Measurements from ENCODE around the gene JPH4.

DNA sequence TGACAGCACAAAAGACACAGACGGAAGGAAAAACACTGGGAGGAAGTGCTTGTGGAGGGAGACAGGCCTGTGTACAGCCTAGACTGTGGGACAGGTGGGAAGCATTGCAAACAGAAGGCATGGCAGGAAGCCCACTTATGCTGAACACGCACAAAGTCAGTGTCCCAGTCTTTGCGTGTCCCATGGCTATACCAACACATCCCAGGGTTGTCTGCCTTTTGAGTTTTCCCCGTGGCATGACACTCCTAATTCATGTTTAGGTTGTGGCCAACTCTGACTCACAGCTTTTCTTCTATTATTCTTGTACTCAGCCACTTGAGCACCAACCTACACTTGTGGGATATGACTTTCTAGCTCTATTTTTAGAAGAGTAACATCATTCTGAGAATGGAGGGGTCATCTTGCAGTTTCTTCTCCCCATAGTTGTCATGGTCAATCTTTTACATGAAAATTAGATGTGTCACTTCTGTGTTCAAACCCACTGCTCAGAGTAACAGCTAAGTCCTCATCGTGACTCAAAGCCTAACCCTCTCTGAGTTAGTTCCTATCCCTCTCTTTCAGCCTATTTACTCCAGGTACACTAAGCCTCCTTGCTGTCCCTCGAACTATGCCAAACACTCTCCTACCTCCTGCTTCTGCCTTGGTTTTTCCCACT lies 27.5 kb upstream of the JPH4 start:
- no peak for TF ChIP-seq CTCF (IDR thresholded peaks at IDR 0.05)
- no peak for TF ChIP-seq CREB1 (CRISPR knock-in tag; IDR thresholded peaks at IDR 0.05)
- TF ChIP-seq OVOL2 (CRISPR knock-in tag; IDR thresholded peaks at IDR 0.05; ENCODE audit: borderline replicate concordance): no peak
- TF ChIP-seq TEAD4 (CRISPR knock-in tag; IDR thresholded peaks at IDR 0.05): no peak
- TF ChIP-seq, protein P1, sequence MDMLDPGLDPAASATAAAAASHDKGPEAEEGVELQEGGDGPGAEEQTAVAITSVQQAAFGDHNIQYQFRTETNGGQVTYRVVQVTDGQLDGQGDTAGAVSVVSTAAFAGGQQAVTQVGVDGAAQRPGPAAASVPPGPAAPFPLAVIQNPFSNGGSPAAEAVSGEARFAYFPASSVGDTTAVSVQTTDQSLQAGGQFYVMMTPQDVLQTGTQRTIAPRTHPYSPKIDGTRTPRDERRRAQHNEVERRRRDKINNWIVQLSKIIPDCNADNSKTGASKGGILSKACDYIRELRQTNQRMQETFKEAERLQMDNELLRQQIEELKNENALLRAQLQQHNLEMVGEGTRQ (CRISPR knock-in tag; IDR thresholded peaks at IDR 0.05): no peak
- TF ChIP-seq, protein P2, sequence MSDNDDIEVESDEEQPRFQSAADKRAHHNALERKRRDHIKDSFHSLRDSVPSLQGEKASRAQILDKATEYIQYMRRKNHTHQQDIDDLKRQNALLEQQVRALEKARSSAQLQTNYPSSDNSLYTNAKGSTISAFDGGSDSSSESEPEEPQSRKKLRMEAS (CRISPR knock-in tag; IDR thresholded peaks at IDR 0.05): no peak
- TF ChIP-seq NFE2L1 (CRISPR knock-in tag; IDR thresholded peaks at IDR 0.05): no peak
- TF ChIP-seq, protein P3, sequence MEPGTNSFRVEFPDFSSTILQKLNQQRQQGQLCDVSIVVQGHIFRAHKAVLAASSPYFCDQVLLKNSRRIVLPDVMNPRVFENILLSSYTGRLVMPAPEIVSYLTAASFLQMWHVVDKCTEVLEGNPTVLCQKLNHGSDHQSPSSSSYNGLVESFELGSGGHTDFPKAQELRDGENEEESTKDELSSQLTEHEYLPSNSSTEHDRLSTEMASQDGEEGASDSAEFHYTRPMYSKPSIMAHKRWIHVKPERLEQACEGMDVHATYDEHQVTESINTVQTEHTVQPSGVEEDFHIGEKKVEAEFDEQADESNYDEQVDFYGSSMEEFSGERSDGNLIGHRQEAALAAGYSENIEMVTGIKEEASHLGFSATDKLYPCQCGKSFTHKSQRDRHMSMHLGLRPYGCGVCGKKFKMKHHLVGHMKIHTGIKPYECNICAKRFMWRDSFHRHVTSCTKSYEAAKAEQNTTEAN (CRISPR knock-in tag; IDR thresholded peaks at IDR 0.05): no peak
- no peak for TF ChIP-seq ATF3 (CRISPR knock-in tag; conservative IDR thresholded peaks at IDR 0.05)
- TF ChIP-seq, protein P4, sequence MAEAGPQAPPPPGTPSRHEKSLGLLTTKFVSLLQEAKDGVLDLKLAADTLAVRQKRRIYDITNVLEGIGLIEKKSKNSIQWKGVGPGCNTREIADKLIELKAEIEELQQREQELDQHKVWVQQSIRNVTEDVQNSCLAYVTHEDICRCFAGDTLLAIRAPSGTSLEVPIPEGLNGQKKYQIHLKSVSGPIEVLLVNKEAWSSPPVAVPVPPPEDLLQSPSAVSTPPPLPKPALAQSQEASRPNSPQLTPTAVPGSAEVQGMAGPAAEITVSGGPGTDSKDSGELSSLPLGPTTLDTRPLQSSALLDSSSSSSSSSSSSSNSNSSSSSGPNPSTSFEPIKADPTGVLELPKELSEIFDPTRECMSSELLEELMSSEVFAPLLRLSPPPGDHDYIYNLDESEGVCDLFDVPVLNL (CRISPR knock-in tag; IDR thresholded peaks at IDR 0.05; ENCODE audit: borderline replicate concordance, low read depth): no peak
- TF ChIP-seq ESRRA (CRISPR knock-in tag; IDR thresholded peaks at IDR 0.05; ENCODE audit: borderline replicate concordance): no peak
- no peak for TF ChIP-seq NR1H2 (CRISPR knock-in tag; IDR thresholded peaks at IDR 0.05)
- TF ChIP-seq ZNF121 (CRISPR knock-in tag; IDR thresholded peaks at IDR 0.05): no peak

Measured in WTC11 (cell line).